UCSD-AML1 (cell line): ENCODE results near the gene DHX30.
A peak's percentile ranks its signal among the peaks of the same experiment; 100 is the strongest.
"Not testable (repeated sequence)": the region's sequence is repeated elsewhere in the genome, so short reads cannot be mapped to it uniquely, and the experiment has no call there.

Source experiments
- DNase-seq: peaks from one replicate; lab custom pipeline; 2025; ENCODE audit not compliant: unreplicated experiment; lab: John Stamatoyannopoulos, UW

Gene DHX30

GRCh38 chr3:47803480-47804025 lies 615 bp downstream of the DHX30 start:
- DNase-seq, result no peak

DNA sequence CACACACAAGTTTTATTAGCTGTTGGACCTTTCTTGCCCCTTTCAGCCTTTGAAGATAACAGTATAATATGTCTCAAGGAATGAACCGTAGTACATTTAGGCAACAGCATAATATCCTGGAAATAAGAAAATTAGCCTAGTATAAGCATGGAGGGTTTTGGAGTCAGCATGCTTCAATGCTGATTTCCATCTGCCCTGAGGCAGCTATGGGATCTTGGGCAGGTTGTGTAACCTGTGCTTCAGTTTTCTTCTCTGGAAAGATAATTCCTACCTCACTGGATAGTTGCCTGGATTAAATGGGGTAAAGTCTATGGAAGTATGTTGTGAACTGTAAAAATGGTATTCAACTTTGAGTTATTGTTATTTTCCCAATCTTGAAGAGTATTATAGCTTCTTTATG lies 1.6 kb downstream of the DHX30 start:
- DNase-seq, result no peak

DNA sequence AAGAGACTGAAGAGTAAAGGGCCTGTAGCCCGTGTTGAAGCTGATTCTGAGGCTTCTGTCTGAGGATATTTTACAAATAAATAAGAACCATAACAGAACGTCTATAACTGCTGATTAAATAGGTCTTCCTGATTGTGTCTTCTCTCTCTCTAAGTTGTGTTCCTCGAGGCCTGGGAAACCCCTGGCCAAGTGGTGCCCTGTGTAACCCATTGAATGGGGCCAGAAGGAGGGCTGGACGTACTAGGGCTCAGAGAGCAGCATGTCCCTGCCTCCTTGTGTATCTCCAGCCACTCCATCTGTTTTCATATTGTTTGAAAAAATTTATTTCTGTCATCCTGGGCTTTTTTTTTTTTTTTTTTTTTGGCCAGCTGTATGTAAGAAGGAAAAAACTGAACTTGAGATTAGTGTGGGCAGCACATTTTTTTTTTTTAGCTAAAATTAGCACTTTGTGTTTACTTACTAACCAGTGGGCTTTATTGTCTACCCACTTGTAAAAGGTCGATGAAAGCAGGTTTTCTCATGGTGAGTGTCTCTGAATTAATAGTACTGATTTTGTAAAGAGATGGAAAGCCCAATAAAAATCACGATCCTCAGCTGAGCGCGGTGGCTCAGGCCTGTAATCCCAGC lies 10.7 kb downstream of the DHX30 start:
- DNase-seq, result no peak

DNA sequence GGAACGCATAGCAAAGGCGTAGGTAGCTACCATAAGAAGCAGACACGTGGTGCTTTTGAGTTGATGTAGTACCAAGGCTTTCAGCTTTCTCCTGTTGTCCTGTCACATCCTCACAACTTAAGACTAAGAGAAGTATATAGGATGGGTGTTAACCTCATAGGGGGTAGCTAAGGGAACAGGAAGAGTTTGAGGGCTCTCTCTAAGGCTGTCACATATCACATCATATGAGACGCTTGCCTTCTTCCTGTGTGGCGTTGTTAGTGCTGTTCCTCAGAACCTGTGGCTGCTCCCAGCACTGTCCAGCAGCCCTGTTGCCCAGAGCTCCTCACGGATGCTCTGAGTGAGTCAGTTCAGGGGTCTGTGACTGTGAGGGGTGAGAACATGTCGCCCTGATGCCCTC lies 14.7 kb downstream of the DHX30 start:
- DNase-seq, result no peak

DNA sequence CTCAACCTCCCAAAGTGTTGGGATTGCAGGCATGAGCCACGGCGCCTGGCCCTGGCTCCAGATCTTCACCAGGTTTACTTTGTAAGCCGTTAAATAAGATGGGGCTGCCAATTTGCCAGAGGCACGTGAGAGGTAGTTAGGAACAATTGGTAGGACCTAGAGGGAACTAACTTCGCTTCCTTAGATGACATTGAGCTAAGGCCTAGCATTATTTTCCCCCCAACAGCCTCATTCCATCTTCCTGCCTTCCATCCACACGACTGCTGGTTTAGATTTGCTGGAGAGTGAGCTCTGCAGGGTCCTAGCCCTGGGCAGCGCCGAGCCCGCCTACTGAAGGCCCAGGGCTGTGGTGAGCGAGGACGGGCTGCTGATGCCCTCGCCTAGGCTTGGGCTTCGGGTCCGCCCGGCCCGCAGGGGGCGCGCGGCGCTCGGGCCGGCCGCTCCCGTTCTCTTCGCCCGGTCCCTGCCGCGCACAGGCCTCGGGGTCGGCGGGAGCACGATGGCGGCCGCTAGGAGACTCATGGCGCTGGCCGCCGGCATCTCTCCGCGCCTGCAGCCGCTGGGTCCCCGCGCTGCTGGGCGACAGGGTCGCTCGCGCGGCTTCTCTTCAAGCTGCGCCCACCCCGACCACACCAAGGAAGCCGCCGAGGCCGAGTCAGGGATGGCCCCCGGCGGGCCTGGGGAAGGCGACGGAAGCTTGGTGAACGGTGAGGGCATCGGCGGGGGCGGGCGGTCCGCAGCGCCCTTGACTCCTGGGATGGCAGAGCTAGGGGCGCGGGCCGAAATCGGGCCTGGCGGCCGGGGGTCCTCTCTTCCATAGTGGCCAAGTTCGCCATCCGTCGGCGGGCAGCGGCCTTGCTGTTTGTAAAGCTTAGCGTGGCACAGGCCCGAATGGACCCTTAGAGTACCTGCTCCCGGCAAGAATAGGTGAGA lies 21.9 kb downstream of the DHX30 start:
- DNase-seq, result peak; percentile 87

DNA sequence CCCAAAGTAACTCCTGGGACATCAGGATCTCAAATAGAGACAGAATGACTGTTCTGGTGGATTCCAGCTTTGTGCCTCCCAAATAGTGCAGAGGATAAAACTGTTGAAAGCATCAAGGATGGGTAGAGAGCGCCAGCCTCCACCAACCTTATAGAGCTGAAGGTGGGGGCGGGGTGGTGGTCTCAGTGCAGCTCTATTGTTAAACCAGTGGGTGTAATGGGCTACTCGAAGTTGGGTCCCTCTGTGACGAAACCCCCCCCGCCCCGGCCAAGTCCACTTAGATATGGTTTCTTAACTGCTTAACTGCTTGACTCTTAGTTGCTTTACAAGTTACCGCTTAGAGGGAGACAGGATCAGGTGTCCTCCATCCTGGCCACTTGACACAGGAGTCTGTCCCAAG lies 22.7 kb downstream of the DHX30 start:
- DNase-seq, result no peak

DNA sequence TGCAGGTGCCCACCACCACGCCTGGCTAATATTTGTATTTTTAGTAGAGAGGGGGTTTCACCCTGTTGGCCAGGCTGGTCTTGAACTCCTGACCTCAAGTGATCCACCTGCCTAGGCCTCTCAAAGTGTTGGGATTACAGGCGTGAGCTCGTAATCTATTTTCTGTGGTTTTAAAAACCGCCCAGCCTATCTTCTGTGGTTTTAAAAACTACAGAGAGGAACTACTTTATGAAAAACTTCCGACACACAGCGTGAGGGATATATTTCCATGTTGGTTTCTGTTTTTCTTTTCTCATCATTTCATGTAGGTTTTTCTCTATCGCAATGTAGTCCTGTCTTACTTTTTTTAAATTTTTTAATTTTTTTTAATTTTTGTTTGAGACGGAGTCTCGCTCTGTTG lies 26.5 kb downstream of the DHX30 start:
- not testable (repeated sequence) for DNase-seq

- no peak for DNase-seq
These were observed 34.0 kb downstream of the DHX30 start for GRCh38 chr3:47836986-47837385.

DNA sequence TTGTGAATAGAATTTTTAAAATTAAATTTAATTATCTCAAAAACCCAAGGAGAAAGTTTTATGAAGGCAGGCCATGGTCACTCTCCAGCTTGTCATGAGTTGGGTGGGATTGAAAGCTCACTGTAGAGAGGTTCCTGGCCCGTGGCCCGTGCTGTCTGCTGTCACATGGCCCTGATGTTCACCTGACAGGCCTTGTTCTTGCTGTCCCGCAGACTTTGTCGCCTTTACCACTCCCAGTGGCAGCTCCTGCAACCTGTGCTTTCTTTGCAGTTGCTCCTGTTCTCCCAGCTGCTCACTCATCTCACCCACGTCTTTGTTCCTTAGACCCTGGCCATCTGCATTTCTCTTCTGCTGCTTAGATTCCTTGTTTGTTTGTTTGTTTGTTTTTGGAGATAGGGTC lies 35.6 kb downstream of the DHX30 start:
- DNase-seq, result no peak

DNA sequence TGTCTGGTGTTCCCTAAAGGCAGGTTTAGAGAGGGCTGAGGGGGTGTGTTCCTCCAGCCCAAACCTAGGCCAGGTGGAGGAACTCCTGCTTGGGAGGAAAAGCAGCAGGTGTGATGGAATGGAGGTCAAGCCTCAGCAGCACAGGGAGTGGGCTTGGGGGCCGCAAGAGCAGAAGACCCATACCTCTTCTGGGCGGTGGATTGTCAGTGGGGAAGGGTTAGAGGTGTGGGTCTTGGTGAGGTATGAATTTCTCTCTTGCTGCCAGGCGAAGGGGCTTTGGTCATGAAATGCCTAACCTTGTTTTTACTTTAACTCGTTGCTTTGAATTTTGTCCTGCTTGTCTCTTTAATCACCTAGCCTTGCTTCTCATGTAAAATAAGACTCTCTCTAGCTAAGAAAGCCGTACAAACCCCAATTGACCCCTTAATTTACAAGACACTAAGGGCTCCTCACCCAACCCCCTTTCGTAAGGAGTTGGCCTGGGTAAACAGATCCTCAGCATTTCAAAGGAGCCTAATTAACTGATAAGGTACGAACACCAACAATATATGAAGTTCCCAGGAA lies 38.9 kb downstream of the DHX30 start:
- DNase-seq, result no peak

- DNase-seq, result no peak
These were observed 43.4 kb downstream of the DHX30 start for GRCh38 chr3:47846186-47846879.

DNA sequence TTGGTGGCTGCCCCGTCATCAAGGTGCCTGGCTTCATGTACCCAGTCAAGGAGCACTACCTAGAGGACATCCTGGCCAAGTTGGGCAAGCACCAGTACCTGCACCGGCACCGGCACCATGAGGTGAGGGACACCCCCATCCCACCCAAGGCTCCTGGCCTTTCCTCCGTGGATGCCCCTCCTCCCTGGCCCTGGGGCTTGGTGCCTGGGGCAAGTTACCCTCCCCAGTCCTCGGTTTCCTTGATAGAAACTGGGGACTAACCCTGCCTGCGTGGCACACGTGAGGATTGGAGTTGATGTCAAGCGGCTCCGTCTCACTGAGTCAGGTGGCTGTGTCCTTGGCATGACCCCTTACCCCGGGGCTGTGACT lies 43.9 kb downstream of the DHX30 start:
- no peak for DNase-seq

GRCh38 chr3:47847260-47847659 lies 44.3 kb downstream of the DHX30 start:
- DNase-seq, result no peak

DNA sequence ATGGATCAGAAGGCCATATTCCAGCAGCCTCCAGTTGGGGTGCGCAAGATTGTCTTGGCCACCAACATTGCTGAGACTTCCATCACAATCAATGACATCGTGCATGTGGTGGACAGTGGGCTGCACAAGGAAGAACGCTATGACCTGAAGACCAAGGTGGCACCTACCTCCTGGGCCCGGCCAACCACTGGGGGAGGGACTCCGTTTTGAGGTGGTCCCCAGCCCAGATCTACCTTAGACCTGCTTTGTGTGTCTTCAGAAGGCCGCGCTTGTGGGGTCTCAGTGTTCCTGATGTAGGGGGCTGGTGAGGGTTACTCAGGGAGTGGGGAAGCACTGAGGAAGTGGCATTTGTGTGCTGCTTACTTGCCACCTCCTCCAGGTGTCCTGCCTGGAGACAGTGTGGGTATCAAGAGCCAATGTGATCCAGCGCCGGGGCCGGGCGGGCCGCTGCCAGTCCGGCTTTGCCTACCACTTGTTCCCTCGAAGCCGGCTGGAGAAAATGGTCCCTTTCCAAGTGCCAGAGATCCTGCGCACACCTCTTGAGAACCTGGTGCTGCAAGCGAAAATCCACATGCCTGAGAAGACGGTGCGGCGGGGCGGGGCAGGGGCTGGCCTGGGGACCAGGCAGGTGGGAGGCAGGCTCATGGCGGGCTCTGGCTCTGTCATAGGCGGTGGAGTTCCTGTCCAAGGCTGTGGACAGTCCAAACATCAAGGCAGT lies 45.0 kb downstream of the DHX30 start:
- DNase-seq, result no peak

GRCh38 chr3:47848599-47849117 lies 45.7 kb downstream of the DHX30 start:
- DNase-seq, result no peak

DNA sequence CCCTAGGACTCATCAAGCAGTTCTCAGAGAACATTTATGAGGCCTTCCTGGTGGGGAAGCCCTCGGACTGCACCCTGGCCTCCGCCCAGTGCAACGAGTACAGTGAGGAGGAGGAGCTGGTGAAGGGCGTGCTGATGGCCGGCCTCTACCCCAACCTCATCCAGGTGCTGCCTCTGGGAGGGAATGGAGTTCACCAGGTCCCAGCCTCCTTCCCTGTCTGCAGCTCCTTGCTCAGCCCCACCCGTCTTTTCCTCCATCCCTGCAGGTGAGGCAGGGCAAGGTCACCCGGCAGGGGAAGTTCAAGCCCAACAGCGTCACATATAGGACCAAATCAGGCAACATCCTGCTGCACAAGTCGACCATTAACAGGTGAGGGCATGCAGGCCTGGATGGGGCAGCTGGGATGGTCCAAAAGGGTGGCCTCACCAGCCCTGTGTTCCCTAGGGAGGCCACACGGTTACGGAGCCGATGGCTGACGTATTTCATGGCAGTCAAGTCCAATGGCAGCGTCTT lies 46.3 kb downstream of the DHX30 start:
- no peak for DNase-seq

GRCh38 chr3:47849699-47850563 lies 47.0 kb downstream of the DHX30 start:
- DNase-seq, result no peak

DNA sequence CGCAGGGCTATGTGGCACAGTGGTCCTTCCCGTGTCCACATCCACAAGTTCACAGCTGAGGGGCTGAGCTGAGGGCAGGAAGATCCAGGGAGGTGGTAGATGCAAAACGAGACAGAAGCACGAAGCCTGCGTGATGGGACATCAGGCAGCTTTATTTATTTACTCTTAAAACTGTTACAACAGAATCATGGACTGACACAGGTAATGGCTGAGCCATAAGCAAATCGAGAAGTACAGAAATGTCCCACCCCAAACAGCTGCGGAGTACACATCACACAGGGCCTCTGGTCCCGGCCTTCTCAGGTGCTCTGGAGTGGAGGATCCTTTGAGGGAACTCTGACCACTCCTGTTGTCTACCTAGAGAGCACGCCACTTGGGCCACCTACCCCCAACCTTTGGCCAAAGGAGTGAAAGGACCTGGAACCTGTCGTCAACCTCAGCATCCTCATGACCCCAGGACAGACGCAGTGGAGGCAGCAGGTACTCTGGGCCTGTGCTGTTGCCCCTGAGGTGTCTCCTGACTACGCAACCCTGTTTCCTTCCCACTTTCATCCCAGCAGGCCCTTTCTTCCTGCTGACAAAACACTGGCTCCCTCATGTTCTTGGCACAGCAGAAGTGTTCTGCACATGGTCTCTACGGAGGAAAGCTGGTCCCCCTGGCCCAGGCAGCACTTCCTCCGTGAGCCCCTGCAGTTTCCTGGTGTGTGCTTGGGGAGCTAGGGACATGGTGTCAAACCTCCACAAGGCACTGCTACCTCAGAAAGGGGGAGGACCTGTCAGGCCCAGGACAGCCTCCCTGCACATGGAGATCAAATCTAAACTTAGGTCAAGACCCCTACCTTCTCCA lies 47.8 kb downstream of the DHX30 start:
- peak; percentile 20 for DNase-seq
